Hematopoietic multipotent progenitor cell treated with erythropoietin and hydrocortisone succinate and interleukin-3 and kit ligand, for 8 days (in vitro differentiated cells): ENCODE measurements around the gene SLX9.

Source experiments
- DNase-seq: peaks from one replicate; pipeline ENCODE4 v3.0.0-alpha.2; 2015

SLX9 gene

GRCh38 chr21:45006536-45007095 is 66.8 kb downstream of the SLX9 start:
- no peak for DNase-seq

- no peak for DNase-seq
Measured at GRCh38 chr21:45009616-45010015, 69.8 kb downstream of the SLX9 start.

GRCh38 chr21:45010096-45010495 is 70.3 kb downstream of the SLX9 start:
- DNase-seq, result no peak

- no peak for DNase-seq
Measured at GRCh38 chr21:45010860-45011259, 71.0 kb downstream of the SLX9 start.

GRCh38 chr21:45011426-45011825 is 71.6 kb downstream of the SLX9 start:
- no peak for DNase-seq

- DNase-seq, result no peak
Measured at GRCh38 chr21:45011911-45012661, 72.3 kb downstream of the SLX9 start.

- no peak for DNase-seq
Measured at GRCh38 chr21:45012662-45013259, 72.9 kb downstream of the SLX9 start.

- DNase-seq, result no peak
Measured at GRCh38 chr21:45013260-45013841, 73.5 kb downstream of the SLX9 start.

- no peak for DNase-seq
Measured at GRCh38 chr21:45014747-45015468, 75.1 kb downstream of the SLX9 start.

GRCh38 chr21:45015469-45015860 is 75.6 kb downstream of the SLX9 start:
- DNase-seq, result no peak

GRCh38 chr21:45016031-45016405 is 76.2 kb downstream of the SLX9 start:
- no peak for DNase-seq

- DNase-seq, result no peak
Measured at GRCh38 chr21:45016406-45017038, 76.7 kb downstream of the SLX9 start.

- DNase-seq, result no peak
Measured at GRCh38 chr21:45017039-45017960, 77.5 kb downstream of the SLX9 start.

GRCh38 chr21:45018131-45019075 is 78.6 kb downstream of the SLX9 start:
- DNase-seq, result no peak

GRCh38 chr21:45019076-45019886 is 79.5 kb downstream of the SLX9 start:
- no peak for DNase-seq

- no peak for DNase-seq
Measured at GRCh38 chr21:45019887-45020537, 80.2 kb downstream of the SLX9 start.

GRCh38 chr21:45020629-45021427 is 81.0 kb downstream of the SLX9 start:
- no peak for DNase-seq
